ENCODE data around the gene TSEN2.
"Not testable (repeated sequence)": the region's sequence is repeated elsewhere in the genome, so short reads cannot be mapped to it uniquely, and the experiment has no call there.

The TSEN2 gene

GRCh38 chr3:12444582-12445471, 39.5 kb upstream of the TSEN2 start:
- Histone ChIP-seq H3K4me3 (ENCODE audit: low read depth, low read length) (peak overlapping the region; percentile 3; the same call in 1 of the 2 replicates), H3K36me3 (ENCODE audit: control insufficient read depth, insufficient read depth, low read length) (no peaks in the 10 kb centered on the region), H3K4me1 (ENCODE audit: control insufficient read depth, insufficient read depth, low read length) (peaks cover 11% of the 10 kb centered on the region), H3K27me3 (ENCODE audit: control insufficient read depth, insufficient read depth, low read length) (no peaks in the 10 kb centered on the region; the same call in 1 of the 2 replicates), H3K27ac (ENCODE audit: low read depth, low read length) (peak overlapping the region; percentile 45), H3K9ac (ENCODE audit: low read depth, low read length) (0 out of 2 replicates have a peak overlapping the region, but pooled peaks have one; percentile 1), H3K9me3 (ENCODE audit: control insufficient read depth, insufficient read depth, low read length) (no peaks in the 10 kb centered on the region)

GRCh38 chr3:12445523-12446240, 38.6 kb upstream of the TSEN2 start:
- Histone ChIP-seq H3K9ac (ENCODE audit: low read depth, low read length) (no peak overlapping the region), H3K4me1 (ENCODE audit: control insufficient read depth, insufficient read depth, low read length) (peaks cover 11% of the 10 kb centered on the region), H3K36me3 (ENCODE audit: control insufficient read depth, insufficient read depth, low read length) (no peaks in the 10 kb centered on the region), H3K4me3 (ENCODE audit: low read depth, low read length) (no peak overlapping the region), H3K27ac (ENCODE audit: low read depth, low read length) (no peak overlapping the region), H3K27me3 (ENCODE audit: control insufficient read depth, insufficient read depth, low read length) (no peaks in the 10 kb centered on the region; the same call in 1 of the 2 replicates), H3K9me3 (ENCODE audit: control insufficient read depth, insufficient read depth, low read length) (no peaks in the 10 kb centered on the region)

GRCh38 chr3:12446298-12446697, 38.0 kb upstream of the TSEN2 start:
- no peaks in the 10 kb centered on the region; the same call in 1 of the 2 replicates for H3K27me3 ChIP-seq (ENCODE audit: control insufficient read depth, insufficient read depth, low read length)
- no peaks in the 10 kb centered on the region for H3K9me3 ChIP-seq (ENCODE audit: control insufficient read depth, insufficient read depth, low read length)
- H3K9ac ChIP-seq (ENCODE audit: low read depth, low read length) = no peak overlapping the region
- no peak overlapping the region for H3K27ac ChIP-seq (ENCODE audit: low read depth, low read length)
- H3K4me1 ChIP-seq (ENCODE audit: control insufficient read depth, insufficient read depth, low read length) = peaks cover 9% of the 10 kb centered on the region
- no peaks in the 10 kb centered on the region for H3K36me3 ChIP-seq (ENCODE audit: control insufficient read depth, insufficient read depth, low read length)
- no peak overlapping the region for H3K4me3 ChIP-seq (ENCODE audit: low read depth, low read length)

GRCh38 chr3:12447075-12447474, 37.2 kb upstream of the TSEN2 start:
- Histone ChIP-seq H3K27me3 (ENCODE audit: control insufficient read depth, insufficient read depth, low read length) (no peaks in the 10 kb centered on the region; the same call in 1 of the 2 replicates), H3K9me3 (ENCODE audit: control insufficient read depth, insufficient read depth, low read length) (no peaks in the 10 kb centered on the region), H3K9ac (ENCODE audit: low read depth, low read length) (no peak overlapping the region), H3K4me3 (ENCODE audit: low read depth, low read length) (no peak overlapping the region), H3K27ac (ENCODE audit: low read depth, low read length) (no peak overlapping the region), H3K4me1 (ENCODE audit: control insufficient read depth, insufficient read depth, low read length) (peaks cover 7% of the 10 kb centered on the region), H3K36me3 (ENCODE audit: control insufficient read depth, insufficient read depth, low read length) (no peaks in the 10 kb centered on the region)

- not testable (repeated sequence) for H3K9me3 ChIP-seq (ENCODE audit: control insufficient read depth, insufficient read depth, low read length); H3K27me3 ChIP-seq (ENCODE audit: control insufficient read depth, insufficient read depth, low read length); H3K4me1 ChIP-seq (ENCODE audit: control insufficient read depth, insufficient read depth, low read length); H3K36me3 ChIP-seq (ENCODE audit: control insufficient read depth, insufficient read depth, low read length); H3K9ac ChIP-seq (ENCODE audit: low read depth, low read length); H3K27ac ChIP-seq (ENCODE audit: low read depth, low read length); H3K4me3 ChIP-seq (ENCODE audit: low read depth, low read length)
Measured at GRCh38 chr3:12448404-12449202, 35.7 kb upstream of the TSEN2 start.

GRCh38 chr3:12449889-12450682, 34.2 kb upstream of the TSEN2 start:
- Histone ChIP-seq H3K27ac (ENCODE audit: low read depth, low read length) (no peak overlapping the region), H3K27me3 (ENCODE audit: control insufficient read depth, insufficient read depth, low read length) (no peaks in the 10 kb centered on the region), H3K9me3 (ENCODE audit: control insufficient read depth, insufficient read depth, low read length) (no peaks in the 10 kb centered on the region), H3K9ac (ENCODE audit: low read depth, low read length) (no peak overlapping the region), H3K36me3 (ENCODE audit: control insufficient read depth, insufficient read depth, low read length) (no peaks in the 10 kb centered on the region), H3K4me1 (ENCODE audit: control insufficient read depth, insufficient read depth, low read length) (peaks cover 2% of the 10 kb centered on the region), H3K4me3 (ENCODE audit: low read depth, low read length) (no peak overlapping the region)

GRCh38 chr3:12451481-12451880, 32.8 kb upstream of the TSEN2 start:
- H3K4me3 ChIP-seq (ENCODE audit: low read depth, low read length) = no peak overlapping the region
- no peaks in the 10 kb centered on the region for H3K27me3 ChIP-seq (ENCODE audit: control insufficient read depth, insufficient read depth, low read length)
- H3K9ac ChIP-seq (ENCODE audit: low read depth, low read length) = no peak overlapping the region
- H3K36me3 ChIP-seq (ENCODE audit: control insufficient read depth, insufficient read depth, low read length) = no peaks in the 10 kb centered on the region
- H3K4me1 ChIP-seq (ENCODE audit: control insufficient read depth, insufficient read depth, low read length) = no peaks in the 10 kb centered on the region
- no peaks in the 10 kb centered on the region for H3K9me3 ChIP-seq (ENCODE audit: control insufficient read depth, insufficient read depth, low read length)
- H3K27ac ChIP-seq (ENCODE audit: low read depth, low read length) = no peak overlapping the region

GRCh38 chr3:12451960-12452359, 32.3 kb upstream of the TSEN2 start:
- Histone ChIP-seq H3K27me3 (ENCODE audit: control insufficient read depth, insufficient read depth, low read length) (no peaks in the 10 kb centered on the region), H3K27ac (ENCODE audit: low read depth, low read length) (no peak overlapping the region), H3K9me3 (ENCODE audit: control insufficient read depth, insufficient read depth, low read length) (no peaks in the 10 kb centered on the region), H3K9ac (ENCODE audit: low read depth, low read length) (no peak overlapping the region), H3K4me1 (ENCODE audit: control insufficient read depth, insufficient read depth, low read length) (no peaks in the 10 kb centered on the region), H3K36me3 (ENCODE audit: control insufficient read depth, insufficient read depth, low read length) (no peaks in the 10 kb centered on the region), H3K4me3 (ENCODE audit: low read depth, low read length) (no peak overlapping the region)

GRCh38 chr3:12452361-12453330, 31.6 kb upstream of the TSEN2 start:
- no peak overlapping the region for H3K4me3 ChIP-seq (ENCODE audit: low read depth, low read length)
- no peak overlapping the region for H3K9ac ChIP-seq (ENCODE audit: low read depth, low read length)
- no peaks in the 10 kb centered on the region for H3K4me1 ChIP-seq (ENCODE audit: control insufficient read depth, insufficient read depth, low read length)
- H3K27me3 ChIP-seq (ENCODE audit: control insufficient read depth, insufficient read depth, low read length) = no peaks in the 10 kb centered on the region
- no peaks in the 10 kb centered on the region for H3K36me3 ChIP-seq (ENCODE audit: control insufficient read depth, insufficient read depth, low read length)
- no peak overlapping the region for H3K27ac ChIP-seq (ENCODE audit: low read depth, low read length)
- no peaks in the 10 kb centered on the region for H3K9me3 ChIP-seq (ENCODE audit: control insufficient read depth, insufficient read depth, low read length)
